Measurements from ENCODE around the gene STK11IP. TPM values are rescaled to one million over a fixed set of nuclear protein-coding genes. Genes with fewer than 3 reads are reported as not detected.
A peak's percentile ranks its signal among the peaks of the same experiment; 100 is the strongest.

STK11IP gene
- total RNA-seq, 1 donor from 2014 or later: 13.9 TPM

- ATAC-seq: no peak
- intact Hi-C loops (cut with DNase I): loop anchor here (5.0 kb wide), 1 partner anchor 39 kb away; the partner anchor contains the start of genes INHA and OBSL1
- DNase-seq (ENCODE audit: missing footprints): peak; percentile 56
These were observed 13.6 kb downstream of the STK11IP start for GRCh38 chr2:219611306-219611705.

GRCh38 chr2:219611866-219612576 lies 14.4 kb downstream of the STK11IP start:
- intact Hi-C loops (cut with DNase I): loop anchor here (5.0 kb wide), 1 partner anchor 40 kb away; the partner anchor contains the start of genes INHA and OBSL1
- DNase-seq (ENCODE audit: missing footprints): peak; percentile 23
- no peak for ATAC-seq

GRCh38 chr2:219612577-219613286 lies 15.1 kb downstream of the STK11IP start:
- intact Hi-C loops (cut with DNase I): loop anchor here (5.0 kb wide), 1 partner anchor 40 kb away; the partner anchor contains the start of genes INHA and OBSL1
- ATAC-seq (no peak), DNase-seq (ENCODE audit: missing footprints) (peak; percentile 56)

GRCh38 chr2:219613461-219614070 lies 15.9 kb downstream of the STK11IP start:
- intact Hi-C loops (cut with DNase I): loop anchor here (5.0 kb wide), 1 partner anchor 41 kb away; the partner anchor contains the start of genes INHA and OBSL1
- peak; percentile 55 for DNase-seq (ENCODE audit: missing footprints)
- no peak for ATAC-seq

GRCh38 chr2:219614076-219614860 lies 16.6 kb downstream of the STK11IP start:
- DNase-seq (ENCODE audit: missing footprints) (peak; percentile 41), ATAC-seq (no peak)
- intact Hi-C loops (cut with DNase I): loop anchor here (5.0 kb wide), 1 partner anchor 42 kb away; the partner anchor contains the start of genes INHA and OBSL1

GRCh38 chr2:219615036-219615435 lies 17.4 kb downstream of the STK11IP start:
- intact Hi-C loops (cut with DNase I): no loop called here
- ATAC-seq (no peak), DNase-seq (ENCODE audit: missing footprints) (no peak)

- ATAC-seq (peak; percentile 27), DNase-seq (ENCODE audit: missing footprints) (peak; percentile 66)
- intact Hi-C loops (cut with DNase I): no loop called here
These were observed 18.2 kb downstream of the STK11IP start for GRCh38 chr2:219615894-219616293.

- DNase-seq (ENCODE audit: missing footprints): peak; percentile 62
- intact Hi-C loops (cut with DNase I): no loop called here
- ATAC-seq: peak; percentile 69
These were observed 18.9 kb downstream of the STK11IP start for GRCh38 chr2:219616550-219616949.

- intact Hi-C loops (cut with DNase I): no loop called here
- DNase-seq (ENCODE audit: missing footprints) (peak; percentile 42), ATAC-seq (no peak)
These were observed 21.1 kb downstream of the STK11IP start for GRCh38 chr2:219618733-219619122.

GRCh38 chr2:219619235-219619634 lies 21.6 kb downstream of the STK11IP start:
- no peak for ATAC-seq
- intact Hi-C loops (cut with DNase I): no loop called here
- DNase-seq (ENCODE audit: missing footprints): peak; percentile 6

- DNase-seq (ENCODE audit: missing footprints) (no peak), ATAC-seq (no peak)
- intact Hi-C loops (cut with DNase I): no loop called here
These were observed 22.9 kb downstream of the STK11IP start for GRCh38 chr2:219620546-219620945.

GRCh38 chr2:219621935-219622334 lies 24.3 kb downstream of the STK11IP start:
- intact Hi-C loops (cut with DNase I): no loop called here
- DNase-seq (ENCODE audit: missing footprints) (peak; percentile 5), ATAC-seq (no peak)

GRCh38 chr2:219622472-219622871 lies 24.8 kb downstream of the STK11IP start:
- ATAC-seq (no peak), DNase-seq (ENCODE audit: missing footprints) (peak; percentile 11)
- intact Hi-C loops (cut with DNase I): no loop called here

- DNase-seq (ENCODE audit: missing footprints) (no peak), ATAC-seq (peak; percentile 56)
- intact Hi-C loops (cut with DNase I): no loop called here
These were observed 26.9 kb downstream of the STK11IP start for GRCh38 chr2:219624565-219624964.

- no peak for DNase-seq (ENCODE audit: missing footprints)
- intact Hi-C loops (cut with DNase I): loop anchor here (5.0 kb wide), 1 partner anchor 53 kb away; the partner anchor contains the start of genes INHA and OBSL1
These were observed 27.5 kb downstream of the STK11IP start for GRCh38 chr2:219625179-219625578.

GRCh38 chr2:219626540-219626939 lies 28.9 kb downstream of the STK11IP start:
- intact Hi-C loops (cut with DNase I): loop anchor here (5.0 kb wide), 1 partner anchor 54 kb away; the partner anchor contains the start of genes INHA and OBSL1
- DNase-seq (ENCODE audit: missing footprints) (no peak), ATAC-seq (no peak)

More at GRCh38 chr2:219625179-219625578, 27.5 kb downstream of the STK11IP start:
- no peak for ATAC-seq

- DNase-seq (ENCODE audit: missing footprints): no peak
- peak; percentile 24 for ATAC-seq
- intact Hi-C loops (cut with DNase I): loop anchor here (5.0 kb wide), 1 partner anchor 55 kb away; the partner anchor contains the start of genes INHA and OBSL1
These were observed 29.7 kb downstream of the STK11IP start, which contains the start of gene SLC4A3 for GRCh38 chr2:219627103-219628100. TSS of gene SLC4A3 (plus strand) at chr2:219627630. CDS start at chr2:219627993, 363 bp downstream.

Measured in Right ventricle myocardium inferior (tissue), 1 donor.